Kidney tubule cell (primary cell): ENCODE results near the gene LIPH.

Experiments
- DNase-seq: peaks from one replicate; pipeline ENCODE4 v3.0.0-alpha.2; 2018; ENCODE audit warnings: low spot score

Gene LIPH

DNA sequence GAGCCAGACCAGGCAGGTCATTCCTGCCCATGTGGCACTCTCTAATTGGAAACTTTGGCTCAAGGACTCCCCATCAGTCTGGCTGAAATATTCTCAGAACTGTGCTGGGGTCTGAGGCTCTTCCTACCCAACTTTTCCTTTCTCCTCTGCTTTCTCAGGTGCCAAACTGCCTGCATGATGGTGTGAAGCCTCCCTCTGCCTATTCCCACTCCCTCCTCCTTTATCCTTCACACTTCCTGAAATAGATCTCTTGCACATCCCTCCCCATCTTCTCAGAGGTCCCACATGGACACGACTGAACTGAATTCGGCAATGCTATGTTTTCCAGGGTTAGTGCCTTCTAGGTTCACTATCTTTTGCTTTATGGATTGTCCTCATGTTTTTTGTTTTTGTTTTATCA is 12.5 kb downstream of the LIPH start:
- DNase-seq, result no peak

GRCh38 chr3:185537369-185537970 is 14.9 kb downstream of the LIPH start:
- DNase-seq, result peak; percentile 100

GRCh38 chr3:185534511-185534910 is 17.9 kb downstream of the LIPH start:
- DNase-seq, result no peak

DNA sequence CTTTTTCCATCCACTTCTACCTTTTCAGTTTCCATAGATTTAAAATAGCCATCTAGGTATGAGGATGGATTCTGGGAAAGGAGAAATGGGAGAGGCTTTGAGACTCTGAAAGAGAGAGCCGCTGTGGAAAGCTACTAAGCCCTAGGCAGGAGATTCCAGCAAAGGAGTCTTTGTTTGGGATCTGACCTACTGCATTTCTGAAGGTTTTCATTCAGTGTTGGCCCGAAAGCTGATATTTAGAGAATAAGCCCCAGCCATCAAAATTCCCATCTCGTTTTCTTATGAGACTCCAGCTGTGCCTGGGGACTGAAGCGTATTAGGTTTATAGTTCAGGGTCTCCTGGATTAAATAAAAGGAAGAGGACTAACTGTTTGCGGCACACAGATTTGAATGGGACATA is 19.5 kb downstream of the LIPH start:
- no peak for DNase-seq

GRCh38 chr3:185530856-185531255 is 21.5 kb downstream of the LIPH start:
- DNase-seq, result no peak

DNA sequence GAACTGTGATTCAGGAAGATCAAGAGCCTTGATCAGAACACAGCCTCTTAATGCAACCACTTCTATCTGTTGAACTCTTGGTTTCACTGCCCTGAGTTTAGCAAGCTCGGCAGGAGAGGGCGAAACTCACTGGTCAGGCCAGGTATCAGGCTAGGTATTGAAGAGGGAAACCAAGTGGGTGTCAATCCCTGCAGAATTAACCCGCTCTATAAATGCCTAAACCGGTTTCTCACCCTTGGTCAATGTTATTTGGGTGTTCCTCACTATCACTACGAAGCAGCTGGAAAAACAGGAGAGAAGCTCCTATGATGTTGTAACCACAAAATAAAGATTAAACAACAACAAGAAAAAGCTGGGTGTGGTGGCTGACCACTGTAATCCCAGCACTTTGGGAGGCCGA is 23.9 kb downstream of the LIPH start:
- DNase-seq, result no peak

DNA sequence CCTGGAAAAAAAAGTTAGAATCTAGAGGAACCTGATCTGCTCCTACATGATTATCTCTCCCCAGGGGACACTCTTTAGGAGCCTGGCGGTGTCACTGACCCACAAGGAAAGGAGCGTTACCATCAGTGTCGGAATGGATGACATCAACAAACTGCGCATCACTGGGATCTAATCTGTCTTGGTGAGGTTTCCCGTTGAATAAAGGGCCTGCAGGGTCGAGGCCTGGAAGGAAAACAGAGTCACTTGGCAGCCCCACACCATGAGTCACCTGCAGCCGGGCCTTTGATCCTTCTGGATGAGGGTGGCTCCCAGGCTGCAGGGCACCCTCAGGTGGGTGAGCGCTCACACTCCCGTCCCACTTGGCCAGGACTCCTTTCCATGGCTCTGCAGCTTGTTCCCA is 25.0 kb downstream of the LIPH start:
- peak; percentile 23 for DNase-seq

DNA sequence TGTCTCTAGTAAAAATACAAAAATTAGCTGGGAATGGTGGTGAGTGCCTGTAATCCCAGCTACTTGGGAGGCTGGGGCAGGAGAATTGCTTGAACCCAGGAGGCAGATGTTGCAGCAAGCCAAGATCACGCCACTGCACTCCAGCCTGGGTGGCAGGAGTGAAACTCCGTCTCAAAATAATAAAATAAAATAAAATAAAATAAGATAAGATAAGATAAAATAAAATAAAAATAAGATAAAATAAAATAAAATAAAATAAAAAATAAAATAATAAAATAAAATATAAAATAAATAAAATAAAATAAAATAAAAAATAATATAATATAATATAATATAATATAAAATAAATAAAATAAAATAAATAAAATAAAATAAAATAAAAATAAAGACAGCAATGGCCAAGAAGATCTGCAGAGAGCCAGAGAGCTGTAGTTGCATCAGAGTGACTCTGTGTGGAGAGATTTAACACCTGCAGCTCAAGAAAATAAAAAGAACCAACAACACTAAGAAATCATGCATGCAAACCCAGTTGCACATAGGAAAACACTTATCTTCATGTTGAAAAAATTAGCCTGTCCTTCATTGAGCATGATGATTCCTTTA is 25.9 kb downstream of the LIPH start:
- DNase-seq, result no peak

DNA sequence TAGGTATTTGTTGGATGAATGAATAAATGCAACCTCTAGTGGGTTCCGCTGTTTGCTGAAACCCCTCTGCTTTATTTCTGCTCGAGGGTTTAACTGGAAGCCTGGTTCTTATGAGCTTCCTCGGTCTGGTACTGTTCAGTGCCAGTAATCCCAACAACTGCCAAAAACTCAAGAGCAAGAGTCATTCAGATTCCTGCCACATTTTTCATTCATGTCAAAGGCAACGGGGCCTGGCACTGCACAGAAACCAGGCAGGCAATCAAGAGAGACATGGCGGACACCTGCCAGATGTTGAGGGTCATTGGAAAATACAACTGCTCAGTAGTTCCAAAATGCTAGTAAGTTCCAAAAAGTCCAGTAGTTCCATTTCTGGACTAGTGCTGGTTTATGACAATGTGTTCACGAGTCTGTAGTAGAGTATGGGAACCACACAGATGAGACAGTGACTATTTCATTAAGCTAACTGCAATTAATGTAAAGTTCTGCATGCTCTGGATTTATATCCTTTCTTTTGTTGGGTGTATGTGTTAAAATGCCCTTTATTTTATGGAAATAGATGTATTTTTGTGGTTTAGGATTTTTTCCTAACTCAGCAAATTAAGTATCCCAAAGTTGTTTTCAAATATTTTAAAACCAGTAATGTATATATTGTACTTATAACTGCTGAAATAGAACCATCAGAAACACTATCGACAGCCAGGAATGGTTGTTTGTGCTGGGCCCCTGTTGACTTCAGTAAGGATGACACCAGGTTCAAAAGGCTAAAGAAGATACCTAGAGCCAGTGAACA is 30.8 kb downstream of the LIPH start:
- DNase-seq, result no peak

DNA sequence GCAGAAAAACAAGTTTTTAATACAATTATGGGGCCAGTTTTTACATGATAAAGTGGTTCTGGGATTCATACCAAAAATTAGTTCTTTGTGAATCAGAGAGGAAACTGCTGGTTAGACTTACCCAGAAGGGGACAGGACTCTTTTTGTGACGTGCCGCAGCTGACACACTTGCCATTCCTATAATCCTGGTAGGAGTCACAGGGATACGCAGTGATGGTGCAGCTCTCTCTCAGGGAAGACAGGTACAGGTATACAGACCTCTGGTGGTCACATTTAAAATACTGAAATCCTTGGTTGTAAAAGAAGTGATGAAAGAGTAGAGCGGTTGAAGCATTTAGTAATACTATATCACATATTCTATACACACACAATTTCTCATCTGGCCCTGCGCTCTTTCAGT is 33.4 kb downstream of the LIPH start:
- no peak for DNase-seq

- no peak for DNase-seq
Observed at GRCh38 chr3:185517387-185518130, 34.8 kb downstream of the LIPH start.

DNA sequence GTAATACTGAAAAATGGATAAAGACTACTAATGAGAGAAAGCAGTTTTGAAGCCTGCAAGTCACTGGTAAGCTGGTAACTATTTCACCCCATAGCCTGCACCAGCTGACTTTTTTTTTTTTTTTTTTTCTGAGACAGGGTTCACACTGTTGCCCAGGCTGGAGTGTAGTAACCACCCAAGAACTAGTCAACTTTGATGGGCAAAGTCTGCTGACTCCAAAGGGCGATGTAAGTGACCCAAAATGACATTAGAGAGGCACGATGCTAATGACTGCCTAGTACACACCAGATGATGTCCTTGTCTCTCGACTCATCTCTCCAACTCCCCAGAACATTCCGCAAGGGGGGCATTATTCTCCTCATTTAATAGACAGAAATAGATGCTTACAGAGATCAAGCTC is 40.7 kb downstream of the LIPH start:
- DNase-seq, result no peak

DNA sequence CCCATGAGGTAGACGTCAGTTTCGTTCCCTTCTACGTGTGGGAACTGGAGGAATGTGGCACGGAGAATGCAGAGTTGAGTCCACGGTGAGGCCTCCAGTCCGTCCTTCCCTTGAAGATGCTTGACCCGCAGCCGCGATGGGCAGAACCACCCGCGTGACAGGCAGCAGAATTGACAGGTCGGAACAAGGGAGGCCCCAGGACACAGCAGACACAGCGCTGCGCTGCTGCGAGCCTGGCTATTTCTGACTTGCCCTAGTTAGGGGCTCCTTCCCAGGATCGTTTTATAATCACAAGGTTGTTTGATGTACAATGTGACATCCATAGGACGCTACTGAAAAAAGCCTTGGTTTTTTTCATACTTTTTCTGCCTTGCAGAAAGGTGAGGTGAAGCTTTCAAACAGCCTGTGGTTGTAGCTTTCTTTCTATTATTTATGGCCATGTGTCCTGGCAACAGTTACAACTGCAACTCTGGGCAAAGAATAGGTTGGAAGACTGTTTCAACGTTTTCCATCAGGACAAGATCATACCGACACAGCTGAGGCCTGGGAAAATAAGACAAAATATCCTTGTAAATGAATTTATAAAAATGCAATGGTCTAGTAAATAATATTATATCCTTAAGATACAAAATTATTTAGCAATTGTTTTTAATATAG is 43.9 kb downstream of the LIPH start:
- DNase-seq, result no peak

- no peak for DNase-seq
Observed at GRCh38 chr3:185507883-185508282, 44.5 kb downstream of the LIPH start.

DNA sequence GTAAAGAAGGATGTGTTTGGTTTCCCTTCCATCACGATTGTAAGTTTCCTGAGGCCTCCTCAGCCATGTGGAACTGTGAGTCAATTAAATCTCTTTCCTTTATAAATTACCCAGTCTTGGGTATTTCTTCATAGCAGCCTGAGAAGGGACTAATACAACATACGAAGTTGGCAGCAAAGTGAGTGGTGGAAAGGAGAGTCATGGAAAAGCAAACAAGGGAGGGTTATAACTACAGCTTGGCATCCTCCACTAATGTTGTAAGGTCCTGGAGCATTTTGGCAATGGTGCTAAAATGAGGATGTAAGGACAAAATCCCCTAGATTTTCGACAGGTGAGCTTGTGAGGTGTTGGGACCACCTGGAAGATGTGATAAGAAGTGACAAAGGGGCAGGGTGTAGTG is 47.8 kb downstream of the LIPH start:
- no peak for DNase-seq

DNA sequence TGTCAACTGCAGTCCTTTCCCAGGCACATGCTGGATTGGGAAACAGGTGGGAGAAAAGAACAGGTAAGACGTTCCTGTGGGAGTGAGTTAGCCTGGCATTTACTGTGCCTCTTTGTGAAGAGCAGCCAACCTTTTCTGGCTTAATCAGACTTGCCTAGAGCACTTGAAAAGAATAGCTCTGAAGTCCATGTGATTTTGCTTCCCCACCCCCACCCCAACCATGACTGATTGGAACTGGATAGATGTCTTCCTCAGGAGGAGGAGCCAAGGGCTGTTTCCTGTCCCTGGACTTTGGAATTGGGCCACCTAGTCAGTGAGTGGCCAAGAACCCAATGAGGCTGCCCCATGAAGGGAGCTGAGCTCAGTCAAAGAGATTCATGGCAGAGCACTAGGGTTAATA is 48.9 kb downstream of the LIPH start:
- no peak for DNase-seq

GRCh38 chr3:185502987-185503386 is 49.4 kb downstream of the LIPH start:
- no peak for DNase-seq

GRCh38 chr3:185498503-185499396 is 53.6 kb downstream of the LIPH start, which contains the start of gene TMEM41A:
Gene TMEM41A, minus strand, starts transcription at chr3:185499035. Its CDS starts 74 bp downstream, at chr3:185498961.
- peak; percentile 92 for DNase-seq

DNA sequence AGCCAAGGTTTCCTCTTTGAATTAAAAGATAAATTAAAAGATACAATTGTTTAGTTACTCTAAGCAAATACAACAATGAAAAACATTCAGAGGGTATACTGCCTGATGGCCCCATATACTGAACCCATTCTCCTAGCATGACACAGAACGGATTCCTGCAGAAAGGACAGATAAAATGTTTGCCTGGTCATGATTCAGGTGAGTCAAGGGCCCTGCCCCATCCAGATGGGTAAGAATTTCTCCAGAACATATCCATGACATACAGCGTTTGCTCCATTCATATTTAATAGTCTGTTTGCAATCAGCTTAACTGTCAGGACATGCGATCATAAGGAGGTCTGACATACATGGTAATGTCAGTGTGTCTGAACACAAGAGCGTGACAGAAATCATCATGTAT is 62.1 kb downstream of the LIPH start:
- no peak for DNase-seq

- DNase-seq, result no peak
Observed at GRCh38 chr3:185489462-185489861, 62.9 kb downstream of the LIPH start.

GRCh38 chr3:185488465-185488864 is 63.9 kb downstream of the LIPH start:
- no peak for DNase-seq
